HEK293 (cell line): ENCODE results near the gene FAM204A.

Experiments
- ZBTB48 ChIP-seq: fragments of 450-650 bp; formaldehyde crosslinking; IDR thresholded peaks from 2 replicates; pipeline ENCODE4 v1.5.1; 2016; ENCODE audit warnings: missing biosample characterization, missing genetic modification characterization
- TF ChIP-seq, protein P1 (sequence below): fragments of 450-650 bp; formaldehyde crosslinking; IDR thresholded peaks from 2 replicates; pipeline ENCODE4 v1.5.1; 2016; ENCODE audit warnings: missing biosample characterization, missing genetic modification characterization

GRCh38 chr10:118307220-118307619 lies 34.9 kb downstream of the FAM204A start:
- TF ChIP-seq, protein P1, sequence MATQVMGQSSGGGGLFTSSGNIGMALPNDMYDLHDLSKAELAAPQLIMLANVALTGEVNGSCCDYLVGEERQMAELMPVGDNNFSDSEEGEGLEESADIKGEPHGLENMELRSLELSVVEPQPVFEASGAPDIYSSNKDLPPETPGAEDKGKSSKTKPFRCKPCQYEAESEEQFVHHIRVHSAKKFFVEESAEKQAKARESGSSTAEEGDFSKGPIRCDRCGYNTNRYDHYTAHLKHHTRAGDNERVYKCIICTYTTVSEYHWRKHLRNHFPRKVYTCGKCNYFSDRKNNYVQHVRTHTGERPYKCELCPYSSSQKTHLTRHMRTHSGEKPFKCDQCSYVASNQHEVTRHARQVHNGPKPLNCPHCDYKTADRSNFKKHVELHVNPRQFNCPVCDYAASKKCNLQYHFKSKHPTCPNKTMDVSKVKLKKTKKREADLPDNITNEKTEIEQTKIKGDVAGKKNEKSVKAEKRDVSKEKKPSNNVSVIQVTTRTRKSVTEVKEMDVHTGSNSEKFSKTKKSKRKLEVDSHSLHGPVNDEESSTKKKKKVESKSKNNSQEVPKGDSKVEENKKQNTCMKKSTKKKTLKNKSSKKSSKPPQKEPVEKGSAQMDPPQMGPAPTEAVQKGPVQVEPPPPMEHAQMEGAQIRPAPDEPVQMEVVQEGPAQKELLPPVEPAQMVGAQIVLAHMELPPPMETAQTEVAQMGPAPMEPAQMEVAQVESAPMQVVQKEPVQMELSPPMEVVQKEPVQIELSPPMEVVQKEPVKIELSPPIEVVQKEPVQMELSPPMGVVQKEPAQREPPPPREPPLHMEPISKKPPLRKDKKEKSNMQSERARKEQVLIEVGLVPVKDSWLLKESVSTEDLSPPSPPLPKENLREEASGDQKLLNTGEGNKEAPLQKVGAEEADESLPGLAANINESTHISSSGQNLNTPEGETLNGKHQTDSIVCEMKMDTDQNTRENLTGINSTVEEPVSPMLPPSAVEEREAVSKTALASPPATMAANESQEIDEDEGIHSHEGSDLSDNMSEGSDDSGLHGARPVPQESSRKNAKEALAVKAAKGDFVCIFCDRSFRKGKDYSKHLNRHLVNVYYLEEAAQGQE: no peak
- TF ChIP-seq ZBTB48 (tag by site-specific recombination): no peak
